HG02973 (cell line): ENCODE results near the gene THEM5.
"Not testable (repeated sequence)": the region's sequence is repeated elsewhere in the genome, so short reads cannot be mapped to it uniquely, and the experiment has no call there.

Experiments used
- ATAC-seq: cut with Tn5 transposase; IDR thresholded peaks from one replicate; pipeline ENCODE4 v1.9.1; 2021; ENCODE audit warnings: moderate library complexity; ENCODE audit not compliant: unreplicated experiment

The THEM5 gene

GRCh38 chr1:151868486-151868885, 15.0 kb upstream of the THEM5 start:
- no peak for ATAC-seq

DNA sequence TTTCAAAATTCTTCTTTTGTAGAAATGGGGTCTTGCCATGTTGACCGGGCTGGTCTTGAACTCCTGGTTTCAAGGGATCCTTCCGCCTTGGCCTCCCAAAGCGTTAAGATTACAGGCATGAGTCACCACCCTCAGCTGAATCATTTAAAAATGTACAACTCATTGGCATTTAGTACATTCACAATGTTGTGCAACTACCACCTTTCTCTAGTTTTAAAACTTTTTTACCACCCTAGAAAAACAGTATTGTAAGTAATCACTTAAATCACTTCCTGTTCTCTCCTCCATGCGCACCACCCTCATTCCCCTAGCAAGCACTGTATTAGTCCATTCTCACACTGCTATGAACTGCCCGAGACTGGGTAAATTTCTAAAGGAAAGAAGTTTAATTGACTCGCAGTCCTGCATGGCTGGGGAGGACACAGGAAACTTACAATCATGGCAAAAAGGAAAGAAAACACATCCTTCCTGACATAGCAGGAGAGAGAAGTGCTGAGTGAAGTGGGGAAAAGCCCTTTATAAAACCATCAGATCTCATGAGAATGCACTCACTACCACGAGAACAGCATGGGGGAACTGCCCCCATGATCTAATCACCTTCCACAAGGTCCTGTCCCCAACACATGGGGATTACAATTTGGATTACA, 14.4 kb upstream of the THEM5 start:
- no peak for ATAC-seq

GRCh38 chr1:151867321-151867720, 13.8 kb upstream of the THEM5 start:
- no peak for ATAC-seq

DNA sequence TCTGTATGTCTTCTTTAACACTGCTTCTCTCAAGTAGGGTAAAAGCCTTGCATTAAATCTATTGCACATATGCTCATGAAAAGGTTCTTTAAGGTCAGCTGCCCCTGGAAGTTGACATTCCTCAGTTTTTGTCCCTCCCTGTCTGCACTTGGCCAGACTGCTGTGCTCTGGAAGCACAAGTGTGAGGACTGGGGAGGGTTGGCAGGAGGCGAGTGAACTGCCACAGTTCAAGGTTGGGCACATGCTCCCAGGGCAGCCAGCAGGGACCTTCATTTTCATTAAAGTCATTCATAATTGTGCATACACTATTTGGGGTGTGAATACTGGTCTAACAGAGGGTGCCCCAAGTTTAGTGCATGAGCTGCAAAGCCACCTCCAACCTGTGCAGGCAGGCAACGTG, 10.9 kb upstream of the THEM5 start:
- ATAC-seq, result no peak

GRCh38 chr1:151862604-151863003, 9.1 kb upstream of the THEM5 start:
- no peak for ATAC-seq

DNA sequence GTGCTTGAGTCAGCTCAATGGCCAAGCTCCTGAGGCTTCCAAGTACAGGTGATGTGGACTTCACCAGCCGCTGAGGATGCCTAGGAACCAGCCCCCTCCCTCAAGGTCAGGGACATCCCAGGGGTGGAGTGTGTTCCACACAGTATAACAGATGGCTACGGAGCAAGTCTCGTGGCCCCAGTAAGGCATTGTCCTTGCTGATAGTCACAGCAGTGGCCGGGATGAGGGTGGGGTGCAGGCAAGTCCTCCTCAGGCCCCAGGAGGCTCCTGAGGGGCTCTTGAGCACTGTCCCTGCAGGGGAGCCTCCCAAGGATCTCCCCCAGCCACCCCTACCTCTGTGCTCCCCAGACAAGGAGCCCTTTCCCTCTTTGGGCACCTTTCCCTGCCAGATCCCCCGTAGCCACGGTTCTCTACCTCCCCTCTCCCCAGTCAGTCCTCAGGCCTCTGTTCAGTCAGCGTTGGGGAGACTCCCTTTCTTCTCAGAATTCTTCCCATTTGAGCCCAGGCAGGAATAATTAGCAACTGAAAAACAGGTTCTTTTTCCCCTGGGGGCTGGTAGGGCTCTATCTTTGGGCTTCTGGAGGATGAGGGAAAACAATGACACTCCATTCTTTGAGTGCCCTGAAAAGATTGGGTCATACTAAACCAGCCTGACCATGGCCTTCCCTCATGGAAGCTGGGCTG, 7.1 kb upstream of the THEM5 start:
- ATAC-seq, result no peak

DNA sequence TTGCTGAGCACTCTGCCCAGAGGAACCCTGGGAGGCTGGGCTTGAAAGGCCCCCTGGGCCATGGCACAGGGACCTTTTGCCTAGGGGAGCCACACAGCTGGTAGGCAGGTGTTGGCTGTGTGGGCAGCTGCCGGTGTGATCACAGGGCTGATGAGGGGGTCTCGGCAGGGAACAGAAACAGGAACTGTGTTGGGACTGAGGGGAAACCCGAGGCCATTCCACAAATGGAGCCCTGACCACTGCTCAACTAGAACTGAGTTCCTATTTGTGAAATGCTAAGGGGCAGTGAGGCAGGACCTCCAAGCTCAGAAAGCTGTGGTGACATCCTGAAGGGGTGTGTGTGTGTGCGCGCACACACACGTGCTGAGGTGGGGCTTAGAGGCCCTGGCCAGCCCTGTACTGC, 6.4 kb upstream of the THEM5 start:
- no peak for ATAC-seq

- ATAC-seq, result no peak
Observed at GRCh38 chr1:151858886-151859665, 5.6 kb upstream of the THEM5 start.

- ATAC-seq, result no peak
Observed at GRCh38 chr1:151858030-151858746, 4.7 kb upstream of the THEM5 start.

GRCh38 chr1:151855933-151856332, 2.4 kb upstream of the THEM5 start:
- ATAC-seq, result no peak

DNA sequence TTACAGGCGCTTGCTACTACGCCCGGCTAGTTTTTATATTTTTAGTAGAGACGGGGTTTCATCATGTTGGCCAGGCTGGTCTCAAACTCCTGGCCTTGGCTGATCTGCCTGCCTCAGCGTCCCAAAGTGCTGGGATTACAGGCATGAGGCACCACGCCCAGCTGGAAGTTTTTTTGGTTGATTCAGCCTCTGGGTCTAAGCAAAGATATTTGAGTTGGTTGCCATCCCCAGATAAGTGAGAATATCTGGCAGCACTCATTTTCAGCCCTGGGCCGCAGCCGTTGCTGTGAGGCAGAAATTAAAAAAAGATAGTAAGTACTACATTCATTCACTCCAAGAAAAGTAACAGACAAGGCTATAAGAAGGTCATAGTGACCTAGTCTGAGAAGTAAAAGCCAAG, 2.0 kb upstream of the THEM5 start:
- ATAC-seq, result not testable (repeated sequence)

DNA sequence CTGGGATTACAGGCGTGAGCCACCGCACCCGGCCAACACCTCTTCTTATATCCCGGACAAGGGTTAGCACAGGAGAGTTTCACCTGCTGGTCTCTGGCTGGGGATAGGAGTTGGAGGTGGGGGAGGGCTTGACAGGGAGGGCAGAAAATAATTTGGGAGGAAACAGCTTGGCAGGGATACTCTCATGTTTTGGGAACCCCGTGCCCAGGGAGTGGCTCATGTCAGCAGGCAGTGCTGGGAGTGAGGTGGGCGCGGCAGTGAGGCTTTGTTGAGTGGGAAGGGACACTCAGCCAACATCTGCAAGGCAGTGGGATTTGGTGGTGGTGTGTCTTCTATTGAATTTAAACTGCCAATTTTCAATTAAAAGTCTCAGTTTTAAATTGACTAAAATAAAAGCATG, 1.1 kb upstream of the THEM5 start:
- ATAC-seq, result no peak

DNA sequence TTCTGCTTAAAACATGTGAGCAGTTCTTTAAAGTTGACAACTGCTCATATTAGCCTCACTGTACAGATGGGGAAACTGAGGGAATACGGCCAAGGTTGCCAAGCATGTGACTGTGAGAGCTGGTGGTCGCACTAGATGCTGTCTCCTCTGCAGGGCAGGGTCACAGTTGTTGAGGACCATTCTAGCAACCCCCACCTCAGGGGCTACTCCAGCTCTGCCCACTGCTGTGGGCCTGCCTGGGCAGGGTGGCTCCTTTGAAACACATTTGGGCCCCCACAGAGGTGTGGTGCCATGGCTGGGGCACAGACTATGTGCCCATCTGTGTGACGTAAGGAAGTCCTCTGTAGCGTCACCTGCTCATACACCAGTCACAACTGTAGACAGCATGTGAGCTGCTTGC, 779 bp downstream of the THEM5 start:
- no peak for ATAC-seq

DNA sequence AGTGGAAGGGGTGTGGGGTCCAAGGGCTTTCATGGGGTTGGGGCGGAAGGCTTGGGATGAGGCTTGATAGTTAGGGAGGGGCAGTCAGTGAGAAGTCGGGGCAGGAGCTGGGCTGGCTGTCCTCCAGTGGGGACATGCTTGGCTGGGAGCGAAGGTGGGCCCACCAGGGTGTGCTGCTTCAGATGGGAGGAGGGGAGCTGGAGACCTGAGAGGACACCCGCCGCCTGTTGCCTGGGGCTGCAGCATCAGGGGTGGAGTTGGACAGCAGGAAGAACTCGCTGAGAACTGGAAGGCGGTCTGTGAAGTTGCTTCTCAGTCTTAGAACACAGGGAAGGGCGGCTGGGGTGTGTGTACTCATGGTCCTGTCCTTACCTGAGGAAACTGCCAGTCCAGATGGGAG, 1.6 kb downstream of the THEM5 start:
- ATAC-seq, result no peak

DNA sequence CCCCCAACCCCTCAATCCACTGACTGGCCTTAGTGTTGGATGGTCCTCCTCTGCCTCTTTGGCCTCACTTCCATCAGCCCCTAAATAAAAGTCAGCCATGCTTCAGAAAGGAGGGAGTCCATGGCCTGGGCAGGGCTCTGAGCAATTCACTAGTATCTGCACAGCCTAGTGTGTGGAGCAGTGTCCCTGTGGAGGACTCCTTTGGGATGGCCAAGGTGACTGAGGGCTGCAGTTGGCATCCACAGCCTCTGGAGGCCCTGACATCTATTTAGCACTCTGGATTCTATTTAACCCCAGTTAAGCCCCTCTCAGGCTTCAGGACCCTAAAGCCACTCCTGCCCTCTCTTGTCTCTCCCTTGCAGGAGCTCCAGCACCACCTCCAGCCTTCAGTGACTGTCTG, 3.6 kb downstream of the THEM5 start:
- no peak for ATAC-seq

- ATAC-seq, result no peak
Observed at GRCh38 chr1:151849126-151849525, 4.4 kb downstream of the THEM5 start.

DNA sequence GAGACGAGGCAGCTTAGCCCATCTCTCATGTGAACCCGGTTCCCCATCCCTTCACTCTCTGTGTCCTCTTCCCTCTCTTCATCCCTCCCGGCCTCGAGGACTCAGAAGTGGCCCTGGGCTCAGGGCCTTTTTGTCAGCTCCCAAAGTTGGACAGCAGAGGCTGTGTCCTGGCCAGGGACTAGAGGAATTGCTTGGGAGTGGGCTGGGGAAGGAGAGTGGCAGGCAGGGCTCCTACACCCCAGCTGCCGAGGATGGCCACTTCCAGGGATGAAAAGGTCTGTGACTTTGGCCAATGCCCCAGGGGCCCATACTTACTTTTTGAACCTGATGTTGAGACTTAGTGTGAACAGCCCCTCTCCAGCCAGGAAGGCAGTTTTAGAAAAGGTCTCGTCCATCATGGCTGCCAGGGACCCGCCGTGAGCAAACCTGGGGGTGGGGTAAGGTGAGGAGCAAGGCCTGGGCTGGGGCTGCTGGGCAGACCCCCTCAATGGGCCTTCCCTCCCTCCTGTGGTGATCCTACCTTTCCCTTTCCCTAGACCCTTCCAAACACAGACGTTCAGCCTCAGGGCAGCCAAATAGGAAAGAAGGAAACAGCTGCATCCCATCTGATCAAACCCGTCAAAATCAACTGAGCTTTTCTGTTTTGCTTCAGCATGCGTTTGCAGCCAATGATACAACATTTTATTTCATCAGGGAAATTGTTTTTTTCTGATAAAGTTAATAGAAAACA, 5.5 kb downstream of the THEM5 start:
- no peak for ATAC-seq

DNA sequence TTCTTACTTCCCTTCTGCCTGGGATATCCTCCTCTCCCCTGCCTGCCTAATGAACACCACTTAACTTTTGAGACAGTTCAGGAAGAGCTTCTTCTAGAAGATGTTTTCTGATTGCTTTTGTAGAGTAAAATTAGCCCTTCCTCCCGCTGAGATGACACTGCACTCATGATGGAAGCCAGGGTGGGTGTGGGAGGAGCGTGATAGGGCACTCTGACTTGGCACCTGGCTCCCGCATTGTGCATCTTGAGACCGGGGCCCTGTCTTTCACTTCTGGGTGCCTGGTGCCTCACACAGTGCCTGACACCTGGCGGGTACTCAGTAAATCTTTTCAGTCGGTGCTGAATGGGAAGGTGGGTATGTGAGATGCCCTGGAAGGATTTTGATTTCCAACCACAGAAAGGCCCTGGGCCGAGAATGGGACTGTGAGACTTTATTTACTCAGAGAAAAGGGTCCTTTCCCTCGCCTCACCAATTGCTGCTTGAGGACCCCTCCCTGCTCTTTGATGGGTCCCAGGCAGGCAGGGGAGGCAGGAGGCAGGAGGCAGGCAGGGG, 6.8 kb downstream of the THEM5 start:
- ATAC-seq, result no peak

DNA sequence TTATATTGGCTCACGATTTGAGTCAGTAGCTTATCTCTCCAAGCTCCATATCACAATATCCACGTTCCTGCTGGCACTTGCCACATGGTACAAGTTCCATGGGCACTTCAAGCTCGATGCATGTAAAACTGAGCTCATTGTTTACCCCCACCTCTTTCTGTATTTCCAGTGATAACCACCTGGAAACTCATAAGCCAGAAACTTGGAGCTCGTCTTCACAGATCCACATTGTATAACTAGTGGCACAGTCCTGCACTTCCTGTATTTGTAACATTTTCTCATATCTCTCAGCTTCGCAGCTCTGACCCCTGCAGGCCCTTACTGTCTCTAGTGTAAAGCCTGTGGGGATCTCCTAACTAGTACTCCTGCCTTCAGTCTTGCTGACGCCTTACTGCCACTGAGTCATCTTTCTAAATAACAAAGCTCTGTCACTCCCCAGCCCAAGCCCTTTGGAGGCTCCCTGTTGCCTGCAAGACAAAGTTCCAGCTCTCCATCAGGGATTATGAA, 7.4 kb downstream of the THEM5 start:
- ATAC-seq, result no peak

- ATAC-seq, result no peak
Observed at GRCh38 chr1:151843398-151843797, 10.1 kb downstream of the THEM5 start.
